ENCODE data around the gene CEACAM19. TPM values are rescaled to one million over a fixed set of nuclear protein-coding genes. Genes with fewer than 3 reads are reported as not detected.
"Not testable (repeated sequence)": the region's sequence is repeated elsewhere in the genome, so short reads cannot be mapped to it uniquely, and the experiment has no call there.

CEACAM19 gene
- total and polyA plus RNA-seq, 8 donors, result 0.58 to 17.0 (median 2.8) TPM

GRCh38 chr19:44706506-44707236, 35.4 kb downstream of the CEACAM19 start:
- Histone ChIP-seq H3K4me3 (no peak overlapping the region), H3K9me3 (no peaks in the 10 kb centered on the region), H3K27ac (no peak overlapping the region), H3K27me3 (no peaks in the 10 kb centered on the region), H3K36me3 (no peaks in the 10 kb centered on the region), H3K4me1 (no peaks in the 10 kb centered on the region)
- TF ChIP-seq EP300 (IDR thresholded peaks at IDR 0.05), result no peak
- TF ChIP-seq POLR2AphosphoS5 (IDR thresholded peaks at IDR 0.05), result no peak
- TF ChIP-seq POLR2A (IDR thresholded peaks at IDR 0.05), result no peak
- TF ChIP-seq CTCF (IDR thresholded peaks at IDR 0.05), result no peak
- DNase-seq, result no peak
- intact Hi-C loops (cut with DNase I; ENCODE audit: low total_unique reads), result no loop called here
- 87 to 93% (median 91%) methylated on average over 5 to 6 of the region's 6 CpGs for WGBS, 5 donors

- intact Hi-C loops (cut with DNase I; ENCODE audit: low total_unique reads), result no loop called here
- DNase-seq, result no peak
- WGBS, 5 donors, result 92 to 98% (median 96%) methylated on average over 10 to 20 of the region's 20 CpGs
Observed at GRCh38 chr19:44707794-44708193, 36.5 kb downstream of the CEACAM19 start.

GRCh38 chr19:44708940-44709339, 37.7 kb downstream of the CEACAM19 start:
- Histone ChIP-seq H3K9me3 (no peaks in the 10 kb centered on the region), H3K36me3 (no peaks in the 10 kb centered on the region), H3K4me3 (no peak overlapping the region), H3K27ac (no peak overlapping the region), H3K27me3 (no peaks in the 10 kb centered on the region), H3K4me1 (no peaks in the 10 kb centered on the region)
- no peak for DNase-seq
- intact Hi-C loops (cut with DNase I; ENCODE audit: low total_unique reads), result no loop called here
- 69 to 93% (median 88%) methylated on average over 2 to 5 of the region's 5 CpGs for WGBS, 5 donors
- TF ChIP-seq POLR2AphosphoS5 (IDR thresholded peaks at IDR 0.05), result no peak
- no peak for TF ChIP-seq POLR2A (IDR thresholded peaks at IDR 0.05)
- TF ChIP-seq CTCF (IDR thresholded peaks at IDR 0.05), result no peak
- TF ChIP-seq EP300 (IDR thresholded peaks at IDR 0.05), result no peak

More at GRCh38 chr19:44707794-44708193, 36.5 kb downstream of the CEACAM19 start:
- no peak for TF ChIP-seq POLR2A (IDR thresholded peaks at IDR 0.05)
- TF ChIP-seq EP300 (IDR thresholded peaks at IDR 0.05), result no peak
- no peak for TF ChIP-seq POLR2AphosphoS5 (IDR thresholded peaks at IDR 0.05)
- TF ChIP-seq CTCF (IDR thresholded peaks at IDR 0.05), result no peak
- H3K4me1 ChIP-seq, result no peaks in the 10 kb centered on the region
- H3K4me3 ChIP-seq, result no peak overlapping the region
- H3K9me3 ChIP-seq, result no peaks in the 10 kb centered on the region
- no peaks in the 10 kb centered on the region for H3K27me3 ChIP-seq
- no peak overlapping the region for H3K27ac ChIP-seq
- H3K36me3 ChIP-seq, result no peaks in the 10 kb centered on the region

- H3K27ac ChIP-seq, H3K36me3 ChIP-seq, H3K27me3 ChIP-seq, H3K4me1 ChIP-seq, DNase-seq, H3K9me3 ChIP-seq, H3K4me3 ChIP-seq: not testable (repeated sequence)
- intact Hi-C loops (cut with DNase I; ENCODE audit: low total_unique reads), result loop anchor here (10.0 kb wide), 1 partner anchor 125 kb away; no protein-coding TSS in a partner anchor
- WGBS, 5 donors, result 79 to 88% (median 85%) methylated on average over 2 to 4 of the region's 4 CpGs
Observed at GRCh38 chr19:44709434-44710266, 38.4 kb downstream of the CEACAM19 start.
